HFF-Myc (cell line): ENCODE results near the gene ADAMTSL1.

ENCODE experiments used
- DNase-seq: peaks from one replicate; pipeline ENCODE4 v3.0.0-alpha.2; 2011; ENCODE audit warnings: low read depth; ENCODE audit errors: extremely low read depth
- H3K4me3 ChIP-seq: replicated peaks from 2 replicates; pipeline ENCODE4 v1.5.1; 2011; ENCODE audit warnings: low read depth, mild to moderate bottlenecking, control low read depth, low read length
- CTCF ChIP-seq: IDR thresholded peaks from 2 replicates; pipeline ENCODE4 v1.5.1; 2012; ENCODE audit warnings: mild to moderate bottlenecking, low read depth, low read length, control low read depth; ENCODE audit errors: missing control alignments

ADAMTSL1 gene

GRCh38 chr9:18495065-18495464, 21.1 kb downstream of the ADAMTSL1 start:
- DNase-seq = no peak
- no peak for TF ChIP-seq CTCF

GRCh38 chr9:18496256-18497000, 22.5 kb downstream of the ADAMTSL1 start:
- no peak overlapping the region for H3K4me3 ChIP-seq
- no peak for TF ChIP-seq CTCF
- no peak for DNase-seq

More at GRCh38 chr9:18495065-18495464, 21.1 kb downstream of the ADAMTSL1 start:
- no peak overlapping the region for H3K4me3 ChIP-seq

DNA sequence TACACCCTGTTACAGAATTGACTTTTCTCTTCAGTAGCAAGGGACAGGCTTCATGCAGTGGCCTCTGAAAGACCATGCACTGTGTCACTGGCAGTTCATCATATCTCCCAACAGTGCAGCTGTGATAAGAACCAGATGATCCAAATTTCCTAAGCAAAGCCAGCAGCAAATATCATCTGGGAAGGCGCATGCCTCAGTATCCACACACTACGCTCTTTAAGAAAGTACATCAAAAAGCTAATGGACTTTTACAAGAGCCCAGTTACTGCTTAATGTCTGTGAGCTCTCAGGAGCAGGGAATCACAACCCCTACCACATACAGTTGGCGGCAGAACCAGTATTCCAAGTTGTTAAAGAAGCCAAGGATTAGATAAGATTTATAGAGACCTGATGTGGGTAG, 25.1 kb downstream of the ADAMTSL1 start:
- no peak overlapping the region for H3K4me3 ChIP-seq
- no peak for TF ChIP-seq CTCF
- DNase-seq = no peak

DNA sequence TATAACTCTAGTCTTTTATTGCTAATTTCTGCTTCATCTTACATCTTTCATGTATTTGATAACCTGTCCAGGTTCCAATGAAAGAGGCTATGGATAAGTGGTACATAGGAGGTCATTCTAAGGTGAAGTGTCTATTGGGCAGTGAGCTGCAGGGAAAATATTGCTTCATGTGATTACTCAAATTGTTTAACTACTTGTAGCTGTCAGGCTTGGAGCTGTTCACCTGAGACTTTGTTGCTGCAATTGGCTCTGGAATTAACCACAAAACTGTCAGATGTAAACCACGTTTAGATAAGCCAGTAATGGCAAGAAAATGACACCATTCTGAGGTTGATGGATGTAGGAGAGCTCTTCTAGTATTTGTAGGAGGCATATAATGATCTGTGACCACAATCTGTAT, 26.0 kb downstream of the ADAMTSL1 start:
- no peak for DNase-seq
- no peak overlapping the region for H3K4me3 ChIP-seq
- no peak for TF ChIP-seq CTCF

DNA sequence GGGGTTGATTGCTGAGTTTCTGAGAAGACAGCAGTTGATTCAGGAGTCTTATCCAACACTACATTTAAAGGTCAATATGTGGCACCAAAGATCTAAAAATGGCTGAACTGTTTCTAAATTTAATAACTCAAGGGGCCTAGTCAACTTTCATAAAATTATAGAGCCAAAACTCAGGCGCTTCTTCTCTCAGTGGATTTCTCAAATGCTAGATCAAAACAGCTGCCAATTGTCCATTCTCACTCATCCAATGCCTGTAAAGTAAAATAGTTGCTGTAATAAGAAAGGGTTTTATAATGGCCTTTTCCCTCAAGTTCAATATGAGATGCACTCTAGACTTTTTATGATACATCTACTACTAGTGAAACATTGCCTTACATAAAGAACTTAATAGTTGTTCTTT, 26.5 kb downstream of the ADAMTSL1 start:
- TF ChIP-seq CTCF = no peak
- H3K4me3 ChIP-seq = no peak overlapping the region
- DNase-seq = no peak

GRCh38 chr9:18501949-18502348, 28.0 kb downstream of the ADAMTSL1 start:
- DNase-seq = no peak
- no peak overlapping the region for H3K4me3 ChIP-seq

More at GRCh38 chr9:18501949-18502348, 28.0 kb downstream of the ADAMTSL1 start:
- TF ChIP-seq CTCF = no peak
